ENCODE measurements around the gene CUL7.
A peak's percentile ranks its signal among the peaks of the same experiment; 100 is the strongest.

Gene CUL7

GRCh38 chr6:43077333-43077809, 23.7 kb upstream of the CUL7 start:
- DNase-seq (ENCODE audit: low read depth in 2 of 2) = no peak

- no peak for DNase-seq (ENCODE audit: low read depth in 2 of 2)
These were observed 23.0 kb upstream of the CUL7 start for GRCh38 chr6:43076464-43077332.

GRCh38 chr6:43075670-43076463, 22.2 kb upstream of the CUL7 start, which contains the start of gene PTK7:
Gene PTK7, plus strand, starts transcription at chr6:43076314. Its CDS starts 175 bp downstream, at chr6:43076489.
- DNase-seq (ENCODE audit: low read depth in 2 of 2) = no peak

- DNase-seq (ENCODE audit: low read depth in 2 of 2) = no peak
These were observed 21.4 kb upstream of the CUL7 start for GRCh38 chr6:43074847-43075669.

- no peak for DNase-seq (ENCODE audit: low read depth in 2 of 2)
These were observed 16.5 kb upstream of the CUL7 start for GRCh38 chr6:43070028-43070632.

- no peak for DNase-seq (ENCODE audit: low read depth in 2 of 2)
These were observed 9.2 kb upstream of the CUL7 start for GRCh38 chr6:43062818-43063217.

- DNase-seq (ENCODE audit: low read depth in 2 of 2) = no peak
These were observed 8.2 kb upstream of the CUL7 start for GRCh38 chr6:43061861-43062260.

GRCh38 chr6:43060755-43061633, 7.3 kb upstream of the CUL7 start:
- no peak for DNase-seq (ENCODE audit: low read depth in 2 of 2)

GRCh38 chr6:43060034-43060754, 6.5 kb upstream of the CUL7 start:
- no peak for DNase-seq (ENCODE audit: low read depth in 2 of 2)

- peak; percentile 95 for DNase-seq (ENCODE audit: low read depth in 2 of 2)
These were observed 5.8 kb upstream of the CUL7 start, which contains the start of the genes KLC4 and MRPL2 for GRCh38 chr6:43059168-43060033. Gene KLC4, plus strand, starts transcription at chr6:43059631. Its CDS starts 1,705 bp downstream, at chr6:43061336. Gene MRPL2, minus strand, starts transcription at chr6:43059434. Its CDS starts 53 bp downstream, at chr6:43059381.

GRCh38 chr6:43058531-43058930, 4.9 kb upstream of the CUL7 start:
- DNase-seq (ENCODE audit: low read depth in 2 of 2) = no peak

- DNase-seq (ENCODE audit: low read depth in 2 of 2) = no peak
These were observed 2.3 kb upstream of the CUL7 start for GRCh38 chr6:43055966-43056365.

- no peak for DNase-seq (ENCODE audit: low read depth in 2 of 2)
These were observed 724 bp upstream of the CUL7 start for GRCh38 chr6:43054206-43054943.

- DNase-seq (ENCODE audit: low read depth in 2 of 2) = no peak
These were observed 658 bp downstream of the CUL7 start for GRCh38 chr6:43052842-43053544.

GRCh38 chr6:43052225-43052841, 1.3 kb downstream of the CUL7 start:
- no peak for DNase-seq (ENCODE audit: low read depth in 2 of 2)

GRCh38 chr6:43050981-43051380, 2.7 kb downstream of the CUL7 start:
- DNase-seq (ENCODE audit: low read depth in 2 of 2) = no peak

- DNase-seq (ENCODE audit: low read depth in 2 of 2) = no peak
These were observed 5.7 kb downstream of the CUL7 start for GRCh38 chr6:43047998-43048397.

Measured in stimulated activated CD8-positive, alpha-beta memory T cell treated with anti-CD3 and anti-CD28 coated beads, Interleukin-7, amount 100 ng/mL, for 1 hour (primary cell).